ENCODE data around the gene PBRM1. TPM values are rescaled to one million over a fixed set of nuclear protein-coding genes. Genes with fewer than 3 reads are reported as not detected.

Gene PBRM1
- total RNA-seq, 4 donors from 2014 or later: 51.6 to 78.7 (median 74.0) TPM

- H3K4me3 ChIP-seq (ENCODE audit: low read depth, poor library complexity, severe bottlenecking): no peak overlapping the region
- DNase-seq (ENCODE audit: low spot score in 2 of 2): no peak
- TF ChIP-seq, protein P1, sequence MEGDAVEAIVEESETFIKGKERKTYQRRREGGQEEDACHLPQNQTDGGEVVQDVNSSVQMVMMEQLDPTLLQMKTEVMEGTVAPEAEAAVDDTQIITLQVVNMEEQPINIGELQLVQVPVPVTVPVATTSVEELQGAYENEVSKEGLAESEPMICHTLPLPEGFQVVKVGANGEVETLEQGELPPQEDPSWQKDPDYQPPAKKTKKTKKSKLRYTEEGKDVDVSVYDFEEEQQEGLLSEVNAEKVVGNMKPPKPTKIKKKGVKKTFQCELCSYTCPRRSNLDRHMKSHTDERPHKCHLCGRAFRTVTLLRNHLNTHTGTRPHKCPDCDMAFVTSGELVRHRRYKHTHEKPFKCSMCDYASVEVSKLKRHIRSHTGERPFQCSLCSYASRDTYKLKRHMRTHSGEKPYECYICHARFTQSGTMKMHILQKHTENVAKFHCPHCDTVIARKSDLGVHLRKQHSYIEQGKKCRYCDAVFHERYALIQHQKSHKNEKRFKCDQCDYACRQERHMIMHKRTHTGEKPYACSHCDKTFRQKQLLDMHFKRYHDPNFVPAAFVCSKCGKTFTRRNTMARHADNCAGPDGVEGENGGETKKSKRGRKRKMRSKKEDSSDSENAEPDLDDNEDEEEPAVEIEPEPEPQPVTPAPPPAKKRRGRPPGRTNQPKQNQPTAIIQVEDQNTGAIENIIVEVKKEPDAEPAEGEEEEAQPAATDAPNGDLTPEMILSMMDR (IDR thresholded peaks at IDR 0.05): no peak
- TF ChIP-seq POLR2A (IDR thresholded peaks at IDR 0.05): no peak
- intact Hi-C loops (cut with DNase I; ENCODE audit: low total_unique reads): no loop called here
- WGBS, 2 donors: 93 to 94% methylated on average over 2 of the region's 2 CpGs
Measured at GRCh38 chr3:52568069-52568468, 117.6 kb downstream of the PBRM1 start.

- WGBS, 2 donors: 93 to 96% methylated on average over 2 of the region's 2 CpGs
- TF ChIP-seq, protein P1 (IDR thresholded peaks at IDR 0.05): no peak
- TF ChIP-seq POLR2A (IDR thresholded peaks at IDR 0.05): no peak
Measured at GRCh38 chr3:52563984-52564383, 121.7 kb downstream of the PBRM1 start.

GRCh38 chr3:52561028-52561747 lies 124.5 kb downstream of the PBRM1 start:
- no peak overlapping the region for H3K4me3 ChIP-seq (ENCODE audit: low read depth, poor library complexity, severe bottlenecking)
- intact Hi-C loops (cut with DNase I; ENCODE audit: low total_unique reads): no loop called here
- TF ChIP-seq, protein P1 (IDR thresholded peaks at IDR 0.05): no peak
- WGBS, 2 donors: 64 to 66% methylated on average over 4 of the region's 4 CpGs
- no peak for DNase-seq (ENCODE audit: low spot score in 2 of 2)

More at GRCh38 chr3:52563984-52564383, 121.7 kb downstream of the PBRM1 start:
- intact Hi-C loops (cut with DNase I; ENCODE audit: low total_unique reads): no loop called here
- no peak overlapping the region for H3K4me3 ChIP-seq (ENCODE audit: low read depth, poor library complexity, severe bottlenecking)
- DNase-seq (ENCODE audit: low spot score in 2 of 2): no peak

- intact Hi-C loops (cut with DNase I; ENCODE audit: low total_unique reads): no loop called here
Measured at GRCh38 chr3:52558436-52558835, 127.3 kb downstream of the PBRM1 start.

GRCh38 chr3:52557011-52557960 lies 128.4 kb downstream of the PBRM1 start:
- WGBS, 2 donors: 86 to 87% methylated on average over 9 of the region's 9 CpGs
- intact Hi-C loops (cut with DNase I; ENCODE audit: low total_unique reads): no loop called here
- TF ChIP-seq POLR2A (IDR thresholded peaks at IDR 0.05): no peak
- TF ChIP-seq, protein P1 (IDR thresholded peaks at IDR 0.05): no peak
- no peak for DNase-seq (ENCODE audit: low spot score in 2 of 2)
- no peak overlapping the region for H3K4me3 ChIP-seq (ENCODE audit: low read depth, poor library complexity, severe bottlenecking)

More at GRCh38 chr3:52558436-52558835, 127.3 kb downstream of the PBRM1 start:
- no peak overlapping the region for H3K4me3 ChIP-seq (ENCODE audit: low read depth, poor library complexity, severe bottlenecking)
- WGBS, 2 donors: 97 to 99% methylated on average over 5 of the region's 5 CpGs
- no peak for DNase-seq (ENCODE audit: low spot score in 2 of 2)
- TF ChIP-seq POLR2A (IDR thresholded peaks at IDR 0.05): no peak
- TF ChIP-seq, protein P1 (IDR thresholded peaks at IDR 0.05): no peak
